ENCODE results near the gene IGFLR1.

Gene IGFLR1, protein sequence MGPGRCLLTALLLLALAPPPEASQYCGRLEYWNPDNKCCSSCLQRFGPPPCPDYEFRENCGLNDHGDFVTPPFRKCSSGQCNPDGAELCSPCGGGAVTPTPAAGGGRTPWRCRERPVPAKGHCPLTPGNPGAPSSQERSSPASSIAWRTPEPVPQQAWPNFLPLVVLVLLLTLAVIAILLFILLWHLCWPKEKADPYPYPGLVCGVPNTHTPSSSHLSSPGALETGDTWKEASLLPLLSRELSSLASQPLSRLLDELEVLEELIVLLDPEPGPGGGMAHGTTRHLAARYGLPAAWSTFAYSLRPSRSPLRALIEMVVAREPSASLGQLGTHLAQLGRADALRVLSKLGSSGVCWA

DNA sequence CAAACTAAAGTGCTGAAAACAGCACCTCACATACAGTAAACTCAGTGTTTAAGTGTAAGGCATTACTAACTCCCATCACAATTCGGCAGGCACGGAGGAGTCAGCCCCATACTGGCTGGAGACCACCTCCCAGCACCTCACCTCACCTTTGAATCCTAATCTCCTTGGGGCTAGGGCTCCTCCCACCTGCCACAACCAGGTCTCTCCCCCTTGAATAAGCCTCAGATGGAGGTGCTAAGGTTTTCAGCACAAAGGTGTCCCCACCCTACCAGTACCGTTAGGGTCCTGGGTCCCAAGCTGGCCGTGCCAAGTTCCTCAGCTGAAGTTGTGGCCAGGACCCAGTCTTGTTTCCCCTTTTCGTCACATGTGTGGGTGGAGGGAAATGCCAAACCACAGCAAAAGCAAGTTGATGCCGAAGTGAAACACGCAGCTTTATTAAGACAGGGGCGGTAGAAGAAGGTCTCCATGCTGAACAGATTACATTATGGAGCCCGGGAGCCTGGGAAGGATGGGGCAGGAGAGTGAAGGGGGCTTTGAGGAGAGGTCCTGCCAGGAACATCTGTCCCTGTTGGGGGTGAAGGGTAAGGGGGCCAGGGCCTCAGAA is at the start of gene IGFLR1:
IGFLR1 (minus strand) TSS at position 332 of the 604 bp plus-strand sequence. CDS start 1,272 bp downstream, outside the sequence.
- peak; percentile 86 for DNase-seq

GRCh38 chr19:35791814-35792279 is 49.6 kb upstream of the IGFLR1 start:
- DNase-seq = no peak

- DNase-seq = peak; percentile 25
Observed at GRCh38 chr19:35790981-35791813, 48.9 kb upstream of the IGFLR1 start.

DNA sequence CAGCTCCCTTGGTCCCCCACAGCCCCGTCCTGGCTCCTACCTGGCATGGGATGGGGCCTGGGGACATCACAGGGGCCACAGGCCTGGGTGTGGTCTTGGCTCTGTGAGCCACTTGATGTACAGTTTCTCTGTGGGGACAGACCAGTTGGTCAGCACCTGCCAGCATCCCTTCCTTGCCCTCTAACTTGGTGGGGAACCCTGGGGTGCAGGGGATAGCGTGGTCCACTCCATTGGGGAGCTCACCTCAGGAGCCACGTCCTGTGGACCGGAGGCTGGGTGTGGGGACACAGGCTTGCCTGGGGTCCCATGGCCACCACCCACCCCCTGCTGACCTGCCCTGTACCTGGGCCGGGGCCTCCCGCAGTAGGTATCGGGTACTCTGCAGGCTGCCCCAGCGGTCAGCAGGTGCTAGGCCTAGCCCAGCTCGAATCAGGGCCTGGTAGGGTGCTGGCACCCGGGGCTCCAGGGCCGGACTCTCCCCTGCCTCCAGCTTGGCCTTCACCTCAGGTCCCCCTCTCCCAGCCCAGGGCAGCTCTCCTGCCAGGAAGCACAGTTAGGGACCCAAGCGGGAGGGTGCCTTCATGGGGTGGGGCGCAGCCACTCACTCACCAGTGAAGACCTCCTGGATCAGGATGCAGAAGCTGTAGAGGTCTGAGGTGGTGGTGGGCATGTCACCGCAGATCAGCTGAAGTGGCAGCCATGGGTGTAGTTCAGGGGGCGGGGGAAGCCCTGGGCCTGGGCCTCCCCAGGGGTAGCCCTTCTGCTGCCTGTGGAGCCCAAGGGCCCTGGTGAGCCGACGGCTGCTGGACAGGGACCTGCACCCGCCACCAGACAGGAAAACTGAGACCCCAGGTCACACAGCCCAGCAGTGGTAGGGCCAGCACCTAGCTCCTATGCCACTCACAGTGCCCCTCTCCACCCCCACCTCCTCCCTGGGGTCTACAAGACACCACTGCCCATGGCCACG is 48.0 kb upstream of the IGFLR1 start:
- no peak for DNase-seq

DNA sequence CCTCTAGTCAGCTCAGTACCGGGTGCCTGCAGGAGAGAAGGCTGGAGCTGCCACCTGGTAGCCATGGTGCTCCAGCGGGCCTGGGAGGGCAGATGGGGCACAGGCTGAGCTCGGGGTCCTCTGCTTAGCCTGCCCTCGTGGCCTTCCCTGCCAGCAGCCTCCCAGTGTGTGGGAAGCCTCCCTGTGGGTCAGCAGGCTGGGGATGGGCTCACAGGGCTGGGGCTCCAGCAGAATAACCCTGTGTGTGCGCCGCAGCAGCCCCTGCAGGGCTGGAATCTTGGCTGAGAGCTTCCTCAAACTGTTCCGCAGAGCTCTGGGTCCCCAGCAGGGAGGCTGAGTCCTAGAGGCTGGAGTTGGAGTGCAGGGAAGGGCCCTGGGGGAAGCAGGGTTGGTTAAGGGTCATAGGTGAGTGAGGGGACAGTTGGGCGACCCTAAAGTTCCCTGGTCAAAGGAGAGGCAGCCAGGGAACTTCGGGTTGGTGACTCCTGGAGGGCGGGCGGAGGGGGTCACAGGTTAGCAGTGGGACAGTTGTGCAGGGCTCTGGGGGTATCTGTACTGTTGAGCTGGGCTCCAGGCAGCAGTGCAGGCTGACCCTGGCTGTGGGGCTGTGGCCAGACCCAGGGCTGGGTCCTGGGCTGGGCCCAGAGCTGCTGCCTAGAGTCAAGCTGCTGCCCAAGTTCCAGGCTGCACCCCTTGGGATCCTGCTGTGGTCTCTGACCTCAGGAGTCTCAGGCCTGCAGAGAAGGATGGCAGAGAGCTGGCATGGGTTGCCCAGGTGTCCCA is 47.1 kb upstream of the IGFLR1 start:
- no peak for DNase-seq

DNA sequence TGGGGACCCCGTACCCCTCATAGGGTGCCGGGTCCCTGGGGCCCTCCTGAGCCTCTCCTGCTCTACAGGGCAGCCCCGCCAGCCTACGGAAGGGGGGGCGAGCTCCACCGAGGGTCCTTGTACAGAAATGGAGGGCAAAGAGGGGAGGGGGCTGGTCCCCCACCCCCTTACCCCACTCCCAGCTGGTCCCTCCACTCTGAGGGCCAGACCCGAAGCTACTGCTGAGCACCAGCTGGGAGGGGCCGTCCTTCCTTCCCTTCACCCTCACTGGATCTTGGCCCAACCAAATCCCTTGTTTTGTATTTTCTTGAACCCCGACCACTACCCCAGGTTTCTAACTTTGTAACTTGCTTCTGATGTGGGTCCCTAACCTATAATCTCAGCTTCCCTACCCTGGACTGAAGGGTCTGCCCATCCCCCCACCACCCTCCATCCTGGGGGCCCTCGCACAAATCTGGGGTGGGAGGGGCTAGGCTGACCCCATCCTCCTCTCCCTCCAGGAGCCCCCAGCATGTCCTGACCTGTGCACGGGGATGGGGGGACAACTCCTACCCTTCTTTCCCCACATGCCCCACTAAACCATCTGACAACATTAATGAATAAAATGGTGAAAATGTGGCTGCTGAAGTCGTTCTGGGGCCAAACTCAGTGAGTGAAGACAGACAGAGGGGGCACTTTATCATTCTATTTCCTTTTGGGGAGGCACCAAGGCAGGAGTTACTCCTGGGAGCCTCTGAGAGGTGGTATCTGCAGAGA is 46.1 kb upstream of the IGFLR1 start:
- DNase-seq = no peak

GRCh38 chr19:35787227-35787799 is 45.1 kb upstream of the IGFLR1 start:
- DNase-seq = no peak

- DNase-seq = no peak
Observed at GRCh38 chr19:35786299-35787160, 44.3 kb upstream of the IGFLR1 start.

- DNase-seq = no peak
Observed at GRCh38 chr19:35785339-35785627, 43.0 kb upstream of the IGFLR1 start.

DNA sequence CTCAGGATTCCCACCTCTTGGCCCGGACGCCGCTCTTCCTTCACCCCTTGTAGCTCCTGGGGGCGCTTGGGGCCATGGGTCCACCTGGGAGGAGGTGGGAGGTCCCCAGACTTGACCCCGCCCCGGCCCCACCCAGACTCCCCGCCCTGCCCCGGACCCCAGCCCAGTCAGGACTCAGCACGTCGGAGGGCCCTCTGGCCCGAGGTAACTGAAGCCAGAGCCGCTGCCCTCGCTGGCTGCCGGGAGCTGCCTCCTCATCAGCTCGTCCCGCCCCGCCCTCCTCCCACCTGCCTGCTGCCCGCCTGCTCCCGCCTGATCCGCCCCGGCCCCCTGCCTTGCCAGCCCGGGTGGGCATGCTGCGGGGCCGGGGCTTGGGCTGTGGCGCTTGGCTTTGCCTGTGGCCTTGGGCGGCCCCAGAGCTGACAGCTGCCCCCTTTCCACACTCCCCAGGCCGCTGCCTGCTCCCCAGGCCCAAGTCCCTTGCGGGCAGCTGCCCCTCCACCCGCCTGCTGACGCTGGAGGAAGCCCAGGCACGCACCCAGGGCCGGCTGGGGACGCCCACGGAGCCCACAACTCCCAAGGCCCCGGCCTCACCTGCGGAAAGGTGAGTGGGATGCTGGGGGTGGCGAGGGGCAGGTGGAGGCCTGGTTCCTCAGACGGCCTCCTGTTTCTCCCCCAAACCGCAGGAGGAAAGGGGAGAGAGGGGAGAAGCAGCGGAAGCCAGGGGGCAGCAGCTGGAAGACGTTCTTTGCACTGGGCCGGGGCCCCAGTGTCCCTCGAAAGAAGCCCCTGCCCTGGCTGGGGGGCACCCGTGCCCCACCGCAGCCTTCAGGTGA is 42.5 kb upstream of the IGFLR1 start:
- DNase-seq = no peak

GRCh38 chr19:35783469-35784434 is 41.5 kb upstream of the IGFLR1 start:
- no peak for DNase-seq

- DNase-seq = no peak
Observed at GRCh38 chr19:35782589-35782988, 40.3 kb upstream of the IGFLR1 start.

GRCh38 chr19:35781650-35782049 is 39.4 kb upstream of the IGFLR1 start:
- no peak for DNase-seq

GRCh38 chr19:35780717-35781116 is 38.5 kb upstream of the IGFLR1 start:
- DNase-seq = no peak

DNA sequence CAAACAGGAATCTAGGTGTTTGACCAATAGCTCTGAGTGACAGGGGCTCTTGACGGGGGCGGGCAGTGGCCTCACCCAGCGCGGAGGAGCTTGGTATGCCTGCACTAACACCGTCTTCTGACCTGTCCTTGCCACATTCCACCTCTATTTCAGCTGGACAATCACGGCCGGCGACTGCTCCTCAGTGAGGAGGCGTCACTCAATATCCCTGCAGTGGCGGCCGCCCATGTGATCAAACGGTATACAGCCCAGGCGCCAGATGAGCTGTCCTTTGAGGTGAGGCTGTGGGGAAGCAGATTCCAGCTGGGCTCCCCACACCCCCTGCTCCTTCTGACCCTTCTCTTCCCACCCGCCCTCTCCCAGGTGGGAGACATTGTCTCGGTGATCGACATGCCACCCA is 37.8 kb upstream of the IGFLR1 start:
- no peak for DNase-seq

GRCh38 chr19:35779033-35779432 is 36.8 kb upstream of the IGFLR1 start:
- no peak for DNase-seq

DNA sequence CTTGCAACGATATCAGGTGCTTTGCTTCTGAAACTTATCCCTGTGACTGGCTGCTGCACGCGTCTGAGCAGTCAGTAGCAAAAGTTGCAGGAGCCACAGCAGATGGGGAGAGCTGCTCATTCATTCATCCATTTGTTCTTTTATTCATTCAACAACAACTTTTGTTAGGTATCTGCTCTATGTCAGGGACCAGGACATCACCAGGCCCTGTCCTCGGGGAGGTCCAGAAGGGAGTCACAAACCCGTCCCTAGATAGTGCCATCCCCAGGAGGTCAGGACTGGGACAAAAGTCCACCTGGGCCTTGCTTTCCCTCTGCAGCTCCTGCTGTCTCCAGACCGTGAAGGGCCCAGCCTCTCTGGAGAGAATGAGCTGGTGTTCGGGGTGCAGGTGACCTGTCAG is 35.7 kb upstream of the IGFLR1 start:
- DNase-seq = no peak
